Fibroblast of skin of left quadriceps (primary cell): ENCODE data around the gene ZDHHC11.
"Not testable (repeated sequence)": the region's sequence is repeated elsewhere in the genome, so short reads cannot be mapped to it uniquely, and the experiment has no call there.

Source experiments
- DNase-seq, 2 experiments: peaks; one replicate each; pipeline ENCODE4 v3.0.0-alpha.2; 2013; ENCODE audit warnings: low read depth in 2 of 2

The ZDHHC11 gene

GRCh38 chr5:807719-808514, 42.9 kb downstream of the ZDHHC11 start:
- not testable (repeated sequence) for DNase-seq

- no peak for DNase-seq
These were observed 49.3 kb downstream of the ZDHHC11 start for GRCh38 chr5:801472-801871.

- not testable (repeated sequence) for DNase-seq
These were observed 49.7 kb downstream of the ZDHHC11 start for GRCh38 chr5:801055-801454.

GRCh38 chr5:798505-799138, 52.2 kb downstream of the ZDHHC11 start:
- DNase-seq = not testable (repeated sequence)

GRCh38 chr5:797986-798385, 52.8 kb downstream of the ZDHHC11 start:
- DNase-seq = not testable (repeated sequence)

GRCh38 chr5:795873-796272, 54.9 kb downstream of the ZDHHC11 start:
- not testable (repeated sequence) for DNase-seq

GRCh38 chr5:794948-795347, 55.8 kb downstream of the ZDHHC11 start:
- not testable (repeated sequence) for DNase-seq

- DNase-seq = not testable (repeated sequence)
These were observed 62.1 kb downstream of the ZDHHC11 start for GRCh38 chr5:788703-789102.

- DNase-seq = not testable (repeated sequence)
These were observed 62.9 kb downstream of the ZDHHC11 start for GRCh38 chr5:787857-788233.

- not testable (repeated sequence) for DNase-seq
These were observed 63.4 kb downstream of the ZDHHC11 start for GRCh38 chr5:787224-787856.

- not testable (repeated sequence) for DNase-seq
These were observed 65.5 kb downstream of the ZDHHC11 start for GRCh38 chr5:785181-785705.

- peak; percentile 40 to 46 for DNase-seq
These were observed 66.2 kb downstream of the ZDHHC11 start, which contains the start of gene ZDHHC11B for GRCh38 chr5:784428-785177. ZDHHC11B (minus strand) TSS chr5:784729; CDS start chr5:766919, 17,810 bp downstream.

- DNase-seq = not testable (repeated sequence)
These were observed 66.8 kb downstream of the ZDHHC11 start for GRCh38 chr5:783881-784427.

- DNase-seq = not testable (repeated sequence)
These were observed 67.6 kb downstream of the ZDHHC11 start for GRCh38 chr5:783049-783802.

GRCh38 chr5:782356-782755, 68.4 kb downstream of the ZDHHC11 start:
- DNase-seq = not testable (repeated sequence)

- not testable (repeated sequence) for DNase-seq
These were observed 70.2 kb downstream of the ZDHHC11 start for GRCh38 chr5:780571-780970.

GRCh38 chr5:778967-779366, 71.8 kb downstream of the ZDHHC11 start:
- not testable (repeated sequence) for DNase-seq

- not testable (repeated sequence) for DNase-seq
These were observed 72.4 kb downstream of the ZDHHC11 start for GRCh38 chr5:778421-778820.

- DNase-seq = no peak
These were observed 73.0 kb downstream of the ZDHHC11 start for GRCh38 chr5:777756-778161.
